ENCODE measurements around the gene MRPS18C. TPM values are rescaled to one million over a fixed set of nuclear protein-coding genes. Genes with fewer than 3 reads are reported as not detected.

MRPS18C gene
- total and polyA plus RNA-seq, 10 of the 15 experiments (the other 5 are each of a cell fraction or from before 2014, with no cell fraction given): 38.0 to 283 (median 78.8) TPM

DNA sequence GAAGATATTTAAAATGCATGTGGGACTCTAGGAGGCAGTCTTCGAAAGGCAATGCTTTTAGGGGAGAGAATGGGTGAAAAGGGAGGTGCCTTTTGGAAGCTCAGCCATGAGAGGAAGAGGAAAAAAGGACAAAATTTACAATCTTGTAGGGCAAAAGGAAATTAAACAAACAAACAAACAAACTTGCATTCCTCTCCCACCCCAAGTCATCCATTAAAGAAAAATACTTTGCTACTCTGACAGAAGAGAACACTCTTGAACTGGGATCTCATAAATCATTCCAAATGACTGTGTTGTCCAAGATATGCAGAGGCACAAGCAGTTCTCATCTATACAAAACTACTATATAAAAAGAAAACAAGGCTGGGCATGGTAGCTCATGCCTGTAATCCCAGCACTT, 47.0 kb upstream of the MRPS18C start:
- ChIA-PET RAD21 (ENCODE audit: unreplicated experiment) (no interaction called here), CTCF (interaction anchor here (0.6 kb wide), 1 partner anchor 14 kb away, joined by 3 read pairs; no protein-coding TSS in a partner anchor), SMC1A (ENCODE audit: uncharacterized antibody, unreplicated experiment) (no interaction called here), POLR2A (no interaction called here)
- intact Hi-C loops (cut with micrococcal nuclease; ENCODE audit: unreplicated experiment) (no loop called here), in situ Hi-C loops (cut with MboI) (no loop called here)
- no peak overlapping the region for H3K27ac ChIP-seq (ENCODE audit: control insufficient read depth, insufficient read depth)
- no peaks in the 10 kb centered on the region for H3K4me1 ChIP-seq (ENCODE audit: control insufficient read depth, insufficient read depth, low read length)
- no peak overlapping the region for H3K4me2 ChIP-seq (ENCODE audit: control insufficient read depth, insufficient read depth)
- H2AFZ ChIP-seq (ENCODE audit: control insufficient read depth, low read depth, low read length): no peak overlapping the region
- TF ChIP-seq, protein P1, sequence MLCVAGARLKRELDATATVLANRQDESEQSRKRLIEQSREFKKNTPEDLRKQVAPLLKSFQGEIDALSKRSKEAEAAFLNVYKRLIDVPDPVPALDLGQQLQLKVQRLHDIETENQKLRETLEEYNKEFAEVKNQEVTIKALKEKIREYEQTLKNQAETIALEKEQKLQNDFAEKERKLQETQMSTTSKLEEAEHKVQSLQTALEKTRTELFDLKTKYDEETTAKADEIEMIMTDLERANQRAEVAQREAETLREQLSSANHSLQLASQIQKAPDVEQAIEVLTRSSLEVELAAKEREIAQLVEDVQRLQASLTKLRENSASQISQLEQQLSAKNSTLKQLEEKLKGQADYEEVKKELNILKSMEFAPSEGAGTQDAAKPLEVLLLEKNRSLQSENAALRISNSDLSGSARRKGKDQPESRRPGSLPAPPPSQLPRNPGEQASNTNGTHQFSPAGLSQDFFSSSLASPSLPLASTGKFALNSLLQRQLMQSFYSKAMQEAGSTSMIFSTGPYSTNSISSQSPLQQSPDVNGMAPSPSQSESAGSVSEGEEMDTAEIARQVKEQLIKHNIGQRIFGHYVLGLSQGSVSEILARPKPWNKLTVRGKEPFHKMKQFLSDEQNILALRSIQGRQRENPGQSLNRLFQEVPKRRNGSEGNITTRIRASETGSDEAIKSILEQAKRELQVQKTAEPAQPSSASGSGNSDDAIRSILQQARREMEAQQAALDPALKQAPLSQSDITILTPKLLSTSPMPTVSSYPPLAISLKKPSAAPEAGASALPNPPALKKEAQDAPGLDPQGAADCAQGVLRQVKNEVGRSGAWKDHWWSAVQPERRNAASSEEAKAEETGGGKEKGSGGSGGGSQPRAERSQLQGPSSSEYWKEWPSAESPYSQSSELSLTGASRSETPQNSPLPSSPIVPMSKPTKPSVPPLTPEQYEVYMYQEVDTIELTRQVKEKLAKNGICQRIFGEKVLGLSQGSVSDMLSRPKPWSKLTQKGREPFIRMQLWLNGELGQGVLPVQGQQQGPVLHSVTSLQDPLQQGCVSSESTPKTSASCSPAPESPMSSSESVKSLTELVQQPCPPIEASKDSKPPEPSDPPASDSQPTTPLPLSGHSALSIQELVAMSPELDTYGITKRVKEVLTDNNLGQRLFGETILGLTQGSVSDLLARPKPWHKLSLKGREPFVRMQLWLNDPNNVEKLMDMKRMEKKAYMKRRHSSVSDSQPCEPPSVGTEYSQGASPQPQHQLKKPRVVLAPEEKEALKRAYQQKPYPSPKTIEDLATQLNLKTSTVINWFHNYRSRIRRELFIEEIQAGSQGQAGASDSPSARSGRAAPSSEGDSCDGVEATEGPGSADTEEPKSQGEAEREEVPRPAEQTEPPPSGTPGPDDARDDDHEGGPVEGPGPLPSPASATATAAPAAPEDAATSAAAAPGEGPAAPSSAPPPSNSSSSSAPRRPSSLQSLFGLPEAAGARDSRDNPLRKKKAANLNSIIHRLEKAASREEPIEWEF (IDR thresholded peaks at IDR 0.05; ENCODE audit: insufficient replicate concordance, low read depth, low read length): no peak
- TF ChIP-seq, protein P2, sequence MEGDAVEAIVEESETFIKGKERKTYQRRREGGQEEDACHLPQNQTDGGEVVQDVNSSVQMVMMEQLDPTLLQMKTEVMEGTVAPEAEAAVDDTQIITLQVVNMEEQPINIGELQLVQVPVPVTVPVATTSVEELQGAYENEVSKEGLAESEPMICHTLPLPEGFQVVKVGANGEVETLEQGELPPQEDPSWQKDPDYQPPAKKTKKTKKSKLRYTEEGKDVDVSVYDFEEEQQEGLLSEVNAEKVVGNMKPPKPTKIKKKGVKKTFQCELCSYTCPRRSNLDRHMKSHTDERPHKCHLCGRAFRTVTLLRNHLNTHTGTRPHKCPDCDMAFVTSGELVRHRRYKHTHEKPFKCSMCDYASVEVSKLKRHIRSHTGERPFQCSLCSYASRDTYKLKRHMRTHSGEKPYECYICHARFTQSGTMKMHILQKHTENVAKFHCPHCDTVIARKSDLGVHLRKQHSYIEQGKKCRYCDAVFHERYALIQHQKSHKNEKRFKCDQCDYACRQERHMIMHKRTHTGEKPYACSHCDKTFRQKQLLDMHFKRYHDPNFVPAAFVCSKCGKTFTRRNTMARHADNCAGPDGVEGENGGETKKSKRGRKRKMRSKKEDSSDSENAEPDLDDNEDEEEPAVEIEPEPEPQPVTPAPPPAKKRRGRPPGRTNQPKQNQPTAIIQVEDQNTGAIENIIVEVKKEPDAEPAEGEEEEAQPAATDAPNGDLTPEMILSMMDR (IDR thresholded peaks at IDR 0.05 in 2 of 3, conservative IDR thresholded peaks at IDR 0.05 in 1 of 3; ENCODE audit: control insufficient read depth in 2 of 3, extremely low read depth in 1 of 3, insufficient read depth in 1 of 3, low read depth in 3 of 3, low read length in 3 of 3): 0 out of 6 replicates have a peak, but pooled peaks of 1 of the 3 experiments have one; percentile 1
- no TSS peak for BruUV-seq (replicated peaks)
- no peaks in the 10 kb centered on the region for H4K20me1 ChIP-seq (ENCODE audit: control insufficient read depth, insufficient read depth)
- no peaks in the 10 kb centered on the region for H3K79me2 ChIP-seq (ENCODE audit: control insufficient read depth, insufficient read depth, low read length)
- DNase-seq (ENCODE audit: low read depth, low spot score) (no peak), FAIRE-seq (no peak), ATAC-seq (no peak)
- no peaks in the 10 kb centered on the region for H3K9me3 ChIP-seq (replicated peaks; ENCODE audit: control insufficient read depth, insufficient read depth, low read length)
- no peak overlapping the region for H3K9ac ChIP-seq (ENCODE audit: control insufficient read depth, insufficient read depth, low read length)
- peaks cover 0 to 7% of the 10 kb centered on the region in 2 experiments; a peak in 2 of 4 replicates for H3K36me3 ChIP-seq (ENCODE audit: control insufficient read depth in 2 of 2, insufficient read depth in 2 of 2, low read length in 1 of 2)
- WGBS (ENCODE audit: insufficient coverage, insufficient replicate concordance, low lambda C conversion rate, missing lambda C conversion rate): 90% methylated on average over 1 of the region's 1 CpG
- no peaks in the 10 kb centered on the region for H3K27me3 ChIP-seq (replicated peaks in 1 of 2; ENCODE audit: control insufficient read depth in 2 of 2, insufficient read depth in 2 of 2, low read length in 1 of 2)
- H3K4me3 ChIP-seq: no peak overlapping the region

Measured in GM12878 (cell line).